ENCODE measurements around the gene PDE11A.

DNA sequence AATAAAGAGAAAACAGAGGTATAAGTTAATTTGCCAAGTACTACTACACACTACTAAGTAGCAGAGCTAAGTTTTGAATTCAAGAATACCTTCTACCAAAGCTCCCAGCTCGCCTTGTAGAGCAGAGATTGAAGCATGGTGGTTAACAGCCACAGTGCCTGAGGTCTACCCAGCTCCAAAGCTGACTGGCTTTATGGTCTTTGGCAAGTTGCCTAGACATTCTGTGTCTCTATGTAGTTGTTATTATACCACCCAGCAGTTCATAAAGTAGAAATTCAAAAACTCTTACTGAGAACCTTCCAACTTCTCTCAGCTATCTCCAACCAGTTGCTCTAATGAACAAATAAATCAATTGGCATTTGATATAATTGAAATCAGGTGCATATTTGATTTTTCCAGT lies 87.8 kb downstream of the PDE11A start:
- TF ChIP-seq, protein P1, sequence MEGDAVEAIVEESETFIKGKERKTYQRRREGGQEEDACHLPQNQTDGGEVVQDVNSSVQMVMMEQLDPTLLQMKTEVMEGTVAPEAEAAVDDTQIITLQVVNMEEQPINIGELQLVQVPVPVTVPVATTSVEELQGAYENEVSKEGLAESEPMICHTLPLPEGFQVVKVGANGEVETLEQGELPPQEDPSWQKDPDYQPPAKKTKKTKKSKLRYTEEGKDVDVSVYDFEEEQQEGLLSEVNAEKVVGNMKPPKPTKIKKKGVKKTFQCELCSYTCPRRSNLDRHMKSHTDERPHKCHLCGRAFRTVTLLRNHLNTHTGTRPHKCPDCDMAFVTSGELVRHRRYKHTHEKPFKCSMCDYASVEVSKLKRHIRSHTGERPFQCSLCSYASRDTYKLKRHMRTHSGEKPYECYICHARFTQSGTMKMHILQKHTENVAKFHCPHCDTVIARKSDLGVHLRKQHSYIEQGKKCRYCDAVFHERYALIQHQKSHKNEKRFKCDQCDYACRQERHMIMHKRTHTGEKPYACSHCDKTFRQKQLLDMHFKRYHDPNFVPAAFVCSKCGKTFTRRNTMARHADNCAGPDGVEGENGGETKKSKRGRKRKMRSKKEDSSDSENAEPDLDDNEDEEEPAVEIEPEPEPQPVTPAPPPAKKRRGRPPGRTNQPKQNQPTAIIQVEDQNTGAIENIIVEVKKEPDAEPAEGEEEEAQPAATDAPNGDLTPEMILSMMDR (IDR thresholded peaks at IDR 0.05; ENCODE audit: insufficient read depth, low read length, poor library complexity, severe bottlenecking): no peak
- no peak for TF ChIP-seq EZH2phosphoT487 (conservative IDR thresholded peaks at IDR 0.05; ENCODE audit: low read length)

Data from SU-DHL-6 (cell line).